Measurements from ENCODE around the gene TEX10.

The TEX10 gene

DNA sequence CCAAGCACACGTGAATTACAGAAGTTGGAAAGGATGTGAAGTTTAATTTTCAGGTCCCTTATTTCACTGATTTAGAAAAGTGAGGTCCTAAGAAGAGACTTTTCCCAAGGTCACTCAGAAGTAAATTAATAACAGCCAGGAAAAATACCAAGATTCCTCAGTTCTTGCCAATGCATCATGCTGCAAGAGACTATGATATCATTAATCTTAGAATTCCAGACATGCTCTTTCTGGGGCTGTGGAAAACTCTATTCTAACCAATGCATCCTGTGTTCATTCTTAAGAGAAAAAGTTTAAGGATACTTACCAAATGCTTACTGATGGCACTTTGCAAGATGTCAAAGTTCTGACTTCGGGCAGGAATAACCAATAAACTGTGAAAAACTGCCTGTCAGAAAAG lies 42.8 kb downstream of the TEX10 start:
- TF ChIP-seq ZNF565 (CRISPR knock-in tag; conservative IDR thresholded peaks at IDR 0.05; ENCODE audit: low read depth) (no peak), ISL1 (CRISPR knock-in tag; IDR thresholded peaks at IDR 0.05) (0 out of 2 replicates have a peak, but pooled peaks have one; percentile 23)
- ATAC-seq: peak; percentile 82

DNA sequence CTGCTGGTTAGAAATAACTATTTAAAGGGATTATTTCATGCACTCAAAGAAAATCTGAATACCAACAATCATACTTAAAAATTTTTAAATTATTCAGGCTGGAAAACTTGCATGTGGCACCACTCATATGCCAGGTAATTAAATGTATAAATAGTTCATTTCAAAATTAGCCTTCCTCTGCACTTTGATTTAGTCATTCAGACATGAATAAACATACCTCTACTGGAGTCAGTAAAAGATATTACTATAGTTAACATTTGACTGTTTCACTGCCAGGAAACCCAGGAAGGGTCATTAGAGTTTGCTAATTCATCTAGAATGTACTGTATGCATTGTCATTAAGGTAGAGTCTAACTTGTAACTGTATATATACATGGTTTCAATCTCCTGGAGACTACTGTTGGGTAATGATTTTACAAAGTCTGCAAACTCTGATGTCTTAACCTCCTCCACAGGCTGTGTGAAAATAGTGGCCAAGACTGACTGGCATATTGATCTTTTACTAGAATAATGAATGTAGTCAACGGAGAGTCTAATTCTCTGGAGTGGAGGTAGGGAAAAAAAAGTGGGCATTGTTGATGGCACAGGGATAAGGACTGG lies 43.7 kb downstream of the TEX10 start:
- ATAC-seq: peak; percentile 56
- TF ChIP-seq ZNF70 (CRISPR knock-in tag; IDR thresholded peaks at IDR 0.05) (no peak), TOX (CRISPR knock-in tag; IDR thresholded peaks at IDR 0.05; ENCODE audit: borderline replicate concordance) (no peak), ZNF8 (CRISPR knock-in tag; IDR thresholded peaks at IDR 0.05) (no peak), ZC3H10 (CRISPR knock-in tag; IDR thresholded peaks at IDR 0.05) (no peak), ZNF565 (CRISPR knock-in tag; conservative IDR thresholded peaks at IDR 0.05; ENCODE audit: low read depth) (no peak), ZFP3 (CRISPR knock-in tag; IDR thresholded peaks at IDR 0.05) (no peak), TCF4 (CRISPR knock-in tag; IDR thresholded peaks at IDR 0.05; ENCODE audit: borderline replicate concordance) (no peak), GLIS3 (CRISPR knock-in tag; IDR thresholded peaks at IDR 0.05) (no peak)
- TF ChIP-seq, protein P1, sequence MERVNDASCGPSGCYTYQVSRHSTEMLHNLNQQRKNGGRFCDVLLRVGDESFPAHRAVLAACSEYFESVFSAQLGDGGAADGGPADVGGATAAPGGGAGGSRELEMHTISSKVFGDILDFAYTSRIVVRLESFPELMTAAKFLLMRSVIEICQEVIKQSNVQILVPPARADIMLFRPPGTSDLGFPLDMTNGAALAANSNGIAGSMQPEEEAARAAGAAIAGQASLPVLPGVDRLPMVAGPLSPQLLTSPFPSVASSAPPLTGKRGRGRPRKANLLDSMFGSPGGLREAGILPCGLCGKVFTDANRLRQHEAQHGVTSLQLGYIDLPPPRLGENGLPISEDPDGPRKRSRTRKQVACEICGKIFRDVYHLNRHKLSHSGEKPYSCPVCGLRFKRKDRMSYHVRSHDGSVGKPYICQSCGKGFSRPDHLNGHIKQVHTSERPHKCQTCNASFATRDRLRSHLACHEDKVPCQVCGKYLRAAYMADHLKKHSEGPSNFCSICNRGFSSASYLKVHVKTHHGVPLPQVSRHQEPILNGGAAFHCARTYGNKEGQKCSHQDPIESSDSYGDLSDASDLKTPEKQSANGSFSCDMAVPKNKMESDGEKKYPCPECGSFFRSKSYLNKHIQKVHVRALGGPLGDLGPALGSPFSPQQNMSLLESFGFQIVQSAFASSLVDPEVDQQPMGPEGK (CRISPR knock-in tag; IDR thresholded peaks at IDR 0.05; ENCODE audit: borderline replicate concordance): no peak
- TF ChIP-seq, protein P2, sequence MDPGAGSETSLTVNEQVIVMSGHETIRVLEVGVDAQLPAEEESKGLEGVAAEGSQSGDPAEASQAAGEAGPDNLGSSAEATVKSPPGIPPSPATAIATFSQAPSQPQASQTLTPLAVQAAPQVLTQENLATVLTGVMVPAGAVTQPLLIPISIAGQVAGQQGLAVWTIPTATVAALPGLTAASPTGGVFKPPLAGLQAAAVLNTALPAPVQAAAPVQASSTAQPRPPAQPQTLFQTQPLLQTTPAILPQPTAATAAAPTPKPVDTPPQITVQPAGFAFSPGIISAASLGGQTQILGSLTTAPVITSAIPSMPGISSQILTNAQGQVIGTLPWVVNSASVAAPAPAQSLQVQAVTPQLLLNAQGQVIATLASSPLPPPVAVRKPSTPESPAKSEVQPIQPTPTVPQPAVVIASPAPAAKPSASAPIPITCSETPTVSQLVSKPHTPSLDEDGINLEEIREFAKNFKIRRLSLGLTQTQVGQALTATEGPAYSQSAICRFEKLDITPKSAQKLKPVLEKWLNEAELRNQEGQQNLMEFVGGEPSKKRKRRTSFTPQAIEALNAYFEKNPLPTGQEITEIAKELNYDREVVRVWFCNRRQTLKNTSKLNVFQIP (CRISPR knock-in tag; IDR thresholded peaks at IDR 0.05; ENCODE audit: borderline replicate concordance, low read depth): no peak
- TF ChIP-seq, protein P3, sequence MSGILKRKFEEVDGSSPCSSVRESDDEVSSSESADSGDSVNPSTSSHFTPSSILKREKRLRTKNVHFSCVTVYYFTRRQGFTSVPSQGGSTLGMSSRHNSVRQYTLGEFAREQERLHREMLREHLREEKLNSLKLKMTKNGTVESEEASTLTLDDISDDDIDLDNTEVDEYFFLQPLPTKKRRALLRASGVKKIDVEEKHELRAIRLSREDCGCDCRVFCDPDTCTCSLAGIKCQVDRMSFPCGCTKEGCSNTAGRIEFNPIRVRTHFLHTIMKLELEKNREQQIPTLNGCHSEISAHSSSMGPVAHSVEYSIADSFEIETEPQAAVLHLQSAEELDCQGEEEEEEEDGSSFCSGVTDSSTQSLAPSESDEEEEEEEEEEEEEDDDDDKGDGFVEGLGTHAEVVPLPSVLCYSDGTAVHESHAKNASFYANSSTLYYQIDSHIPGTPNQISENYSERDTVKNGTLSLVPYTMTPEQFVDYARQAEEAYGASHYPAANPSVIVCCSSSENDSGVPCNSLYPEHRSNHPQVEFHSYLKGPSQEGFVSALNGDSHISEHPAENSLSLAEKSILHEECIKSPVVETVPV (CRISPR knock-in tag; IDR thresholded peaks at IDR 0.05): no peak

DNA sequence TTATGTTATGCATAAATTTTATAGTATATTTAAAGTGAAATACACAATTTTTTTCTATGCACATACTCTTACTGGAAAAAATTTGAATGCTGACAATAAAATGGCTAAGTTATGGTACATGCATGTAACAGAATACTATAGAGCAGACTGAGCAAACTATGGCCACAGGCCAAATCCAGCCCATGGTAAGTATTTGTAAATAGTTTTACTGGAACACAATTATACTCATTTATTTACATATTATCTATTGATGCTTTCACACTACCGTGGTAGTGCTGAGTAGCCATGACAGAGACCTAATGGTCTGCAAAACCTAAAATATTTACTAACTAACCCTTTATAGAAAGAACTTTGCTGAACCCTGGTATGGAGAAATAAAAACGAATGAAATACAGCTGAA lies 45.7 kb downstream of the TEX10 start:
- TF ChIP-seq, protein P4, sequence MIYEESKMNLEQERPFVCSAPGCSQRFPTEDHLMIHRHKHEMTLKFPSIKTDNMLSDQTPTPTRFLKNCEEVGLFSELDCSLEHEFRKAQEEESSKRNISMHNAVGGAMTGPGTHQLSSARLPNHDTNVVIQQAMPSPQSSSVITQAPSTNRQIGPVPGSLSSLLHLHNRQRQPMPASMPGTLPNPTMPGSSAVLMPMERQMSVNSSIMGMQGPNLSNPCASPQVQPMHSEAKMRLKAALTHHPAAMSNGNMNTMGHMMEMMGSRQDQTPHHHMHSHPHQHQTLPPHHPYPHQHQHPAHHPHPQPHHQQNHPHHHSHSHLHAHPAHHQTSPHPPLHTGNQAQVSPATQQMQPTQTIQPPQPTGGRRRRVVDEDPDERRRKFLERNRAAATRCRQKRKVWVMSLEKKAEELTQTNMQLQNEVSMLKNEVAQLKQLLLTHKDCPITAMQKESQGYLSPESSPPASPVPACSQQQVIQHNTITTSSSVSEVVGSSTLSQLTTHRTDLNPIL (CRISPR knock-in tag; IDR thresholded peaks at IDR 0.05; ENCODE audit: low read depth): no peak
- TF ChIP-seq ARNTL (CRISPR knock-in tag; IDR thresholded peaks at IDR 0.05; ENCODE audit: borderline replicate concordance, low read depth): no peak
- TF ChIP-seq, protein P1 (CRISPR knock-in tag; IDR thresholded peaks at IDR 0.05; ENCODE audit: borderline replicate concordance): no peak
- TF ChIP-seq PPARA (CRISPR knock-in tag; IDR thresholded peaks at IDR 0.05; ENCODE audit: borderline replicate concordance): no peak
- no peak for TF ChIP-seq SNAI2 (CRISPR knock-in tag; IDR thresholded peaks at IDR 0.05)
- no peak for TF ChIP-seq BACH2 (CRISPR knock-in tag; IDR thresholded peaks at IDR 0.05; ENCODE audit: borderline replicate concordance)
- TF ChIP-seq ZFP30 (CRISPR knock-in tag; IDR thresholded peaks at IDR 0.05): no peak
- no peak for ATAC-seq

DNA sequence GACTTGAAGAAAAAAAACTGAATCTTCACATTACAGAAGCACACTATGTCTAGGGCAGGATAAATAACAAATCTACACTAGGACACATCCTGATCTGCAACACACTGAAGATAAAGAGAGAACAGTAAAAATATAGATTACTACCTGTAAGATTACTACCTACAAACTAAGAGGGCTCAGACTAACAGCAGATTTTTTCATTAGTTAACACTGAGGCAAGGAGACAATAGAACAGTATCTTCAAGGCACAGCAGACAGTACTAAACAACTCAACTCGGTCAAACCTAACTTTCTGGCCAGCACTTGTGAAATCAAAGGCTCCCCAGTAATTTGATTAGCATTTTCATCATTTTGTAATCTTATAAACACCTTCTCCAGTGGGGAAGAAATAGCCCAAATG lies 46.5 kb downstream of the TEX10 start:
- TF ChIP-seq TOX (CRISPR knock-in tag; IDR thresholded peaks at IDR 0.05; ENCODE audit: borderline replicate concordance): no peak
- no peak for TF ChIP-seq SNAI2 (CRISPR knock-in tag; IDR thresholded peaks at IDR 0.05)
- TF ChIP-seq ZC3H10 (CRISPR knock-in tag; IDR thresholded peaks at IDR 0.05): no peak
- no peak for TF ChIP-seq ZFP30 (CRISPR knock-in tag; IDR thresholded peaks at IDR 0.05)
- no peak for TF ChIP-seq TCF4 (CRISPR knock-in tag; IDR thresholded peaks at IDR 0.05; ENCODE audit: borderline replicate concordance)
- TF ChIP-seq GLIS3 (CRISPR knock-in tag; IDR thresholded peaks at IDR 0.05): no peak
- TF ChIP-seq ZNF70 (CRISPR knock-in tag; IDR thresholded peaks at IDR 0.05): no peak
- no peak for TF ChIP-seq BACH2 (CRISPR knock-in tag; IDR thresholded peaks at IDR 0.05; ENCODE audit: borderline replicate concordance)
- TF ChIP-seq, protein P4 (CRISPR knock-in tag; IDR thresholded peaks at IDR 0.05; ENCODE audit: low read depth): no peak
- no peak for TF ChIP-seq ZNF8 (CRISPR knock-in tag; IDR thresholded peaks at IDR 0.05)
- ATAC-seq: no peak
